GM12875 (cell line): ENCODE results near the gene KLC4.

ENCODE experiments used
- H3K4me3 ChIP-seq: one replicate; pipeline ENCODE4 v1.5.1; 2011; ENCODE audit warnings: low read depth, low read length, control low read depth
- CTCF ChIP-seq: IDR thresholded peaks from 2 replicates; pipeline ENCODE4 v1.5.1; 2011; ENCODE audit warnings: low read depth, mild to moderate bottlenecking, control low read depth, inconsistent platforms, low read length, moderate library complexity, borderline replicate concordance; ENCODE audit not compliant: insufficient read depth

The KLC4 gene

GRCh38 chr6:43070028-43070632 lies 10.7 kb downstream of the KLC4 start:
- no peak overlapping the region for H3K4me3 ChIP-seq
- peak; percentile 44; the same call in 1 of the 2 replicates for TF ChIP-seq CTCF

GRCh38 chr6:43074847-43075669 lies 15.6 kb downstream of the KLC4 start:
- no peak overlapping the region for H3K4me3 ChIP-seq

GRCh38 chr6:43075670-43076463 lies 16.4 kb downstream of the KLC4 start, which contains the start of gene PTK7:
PTK7 (plus strand) TSS chr6:43076314; CDS start chr6:43076489, 175 bp downstream.
- TF ChIP-seq CTCF: no peak
- H3K4me3 ChIP-seq: peak within 1 kb of the TSS; percentile 22

More at GRCh38 chr6:43074847-43075669, 15.6 kb downstream of the KLC4 start:
- TF ChIP-seq CTCF: no peak

- peak overlapping the region; percentile 22 for H3K4me3 ChIP-seq
- TF ChIP-seq CTCF: no peak
These were observed 17.3 kb downstream of the KLC4 start for GRCh38 chr6:43076464-43077332.

GRCh38 chr6:43077333-43077809 lies 17.9 kb downstream of the KLC4 start:
- no peak for TF ChIP-seq CTCF

GRCh38 chr6:43077981-43078511 lies 18.6 kb downstream of the KLC4 start:
- TF ChIP-seq CTCF: no peak
- no peak overlapping the region for H3K4me3 ChIP-seq

More at GRCh38 chr6:43077333-43077809, 17.9 kb downstream of the KLC4 start:
- H3K4me3 ChIP-seq: no peak overlapping the region
